SK-N-MC (cell line): ENCODE results near the gene RBM3.

ENCODE experiments used
- EZH2 ChIP-seq: fragments of 200-600 bp; sonication (generic); IDR thresholded peaks from one replicate; pipeline ENCODE4 v1.6.1; 2017; ENCODE audit warnings: antibody characterized with exemption
- POLR2AphosphoS5 ChIP-seq: IDR thresholded peaks from 2 replicates; pipeline ENCODE4 v1.6.1; 2012; ENCODE audit warnings: mild to moderate bottlenecking, low read depth, low read length, borderline replicate concordance

DNA sequence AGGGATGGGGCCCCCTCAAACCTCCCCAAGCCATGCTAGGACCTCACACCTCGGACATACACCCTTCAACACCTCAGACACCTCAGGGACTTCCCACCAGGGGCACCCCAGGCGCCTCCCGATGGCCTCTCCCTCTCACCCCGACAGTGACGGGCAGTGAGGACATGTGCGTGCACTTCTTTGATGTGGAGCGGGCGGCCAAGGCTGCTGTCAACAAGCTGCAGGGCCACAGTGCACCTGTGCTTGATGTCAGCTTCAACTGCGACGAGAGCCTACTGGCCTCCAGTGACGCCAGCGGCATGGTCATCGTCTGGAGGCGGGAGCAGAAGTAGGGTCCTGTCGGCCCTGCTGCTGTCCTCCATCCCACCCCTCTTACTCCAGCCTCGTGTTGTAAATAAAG is 30.4 kb downstream of the RBM3 start:
- TF ChIP-seq EZH2 (no peak), POLR2AphosphoS5 (no peak)
